SK-N-SH treated with all-trans-retinoic acid at 6 μM for 48 hours (cell line): Measurements from ENCODE around the gene PRR5L.

Experiments used
- GLIS3 ChIP-seq: fragments of 250-450 bp; sonication (Bioruptor Pico); IDR thresholded peaks from 2 replicates; pipeline ENCODE4 v1.5.0; 2020; ENCODE audit warnings: mild to moderate bottlenecking, moderate library complexity
- ISL1 ChIP-seq: fragments of 250-450 bp; sonication (Bioruptor Pico); IDR thresholded peaks from 2 replicates; pipeline ENCODE4 v2.1.2; 2022; ENCODE audit warnings: mild to moderate bottlenecking, moderate library complexity
- PATZ1 ChIP-seq: fragments of 250-450 bp; sonication (Bioruptor Pico); IDR thresholded peaks from 2 replicates; pipeline ENCODE4 v1.8.0; 2020; ENCODE audit warnings: mild to moderate bottlenecking, moderate library complexity, borderline replicate concordance

DNA sequence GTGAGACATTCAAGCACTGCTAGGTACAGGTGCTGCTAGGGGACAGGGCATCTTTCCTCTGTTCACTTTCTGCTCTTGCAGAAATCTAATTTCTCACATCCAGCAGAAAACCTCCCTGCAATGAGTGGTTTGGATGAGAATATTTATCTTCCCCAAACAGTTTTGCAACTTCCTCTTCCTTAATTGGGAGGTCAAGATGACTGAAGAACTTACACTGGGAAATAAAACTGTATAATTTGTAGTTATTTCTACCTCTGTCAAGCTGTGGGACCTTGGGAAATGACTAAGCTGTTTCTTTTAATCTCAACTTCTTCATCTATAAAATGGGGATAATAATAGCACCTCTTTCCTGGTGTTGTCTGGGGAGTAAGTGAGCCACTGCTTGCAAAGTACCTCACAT is 69.8 kb downstream of the PRR5L start:
- no peak for TF ChIP-seq GLIS3 (CRISPR knock-in tag)
- TF ChIP-seq ISL1 = no peak
- TF ChIP-seq PATZ1 = no peak
